ENCODE measurements around the gene FER. TPM values are rescaled to one million over a fixed set of nuclear protein-coding genes. Genes with fewer than 3 reads are reported as not detected.

The FER gene
- total RNA-seq, 2 experiments from 2014 or later = 9.4 to 10.0 TPM

GRCh38 chr5:108867656-108868055, 120.0 kb downstream of the FER start:
- no TSS peak for BruUV-seq (replicated peaks)
- Histone ChIP-seq H3K9me3 (ENCODE audit: low read length) (no peaks in the 10 kb centered on the region), H3K4me2 (ENCODE audit: low read length) (no peak overlapping the region), H3K4me3 (ENCODE audit: low read depth, low read length, poor library complexity, severe bottlenecking) (no peak overlapping the region), H2AFZ (ENCODE audit: low read length) (no peak overlapping the region), H3K9me2 (ENCODE audit: insufficient read depth, low read length) (no peaks in the 10 kb centered on the region), H4K20me1 (ENCODE audit: insufficient read depth, low read length) (no peaks in the 10 kb centered on the region), H3K79me2 (ENCODE audit: insufficient read depth, low read depth, low read length) (no peaks in the 10 kb centered on the region), H3K4me1 (ENCODE audit: insufficient read depth, low read length, poor library complexity, severe bottlenecking) (no peaks in the 10 kb centered on the region), H3K27ac (ENCODE audit: low read depth, low read length, poor library complexity, severe bottlenecking) (no peak overlapping the region), H3K36me3 (ENCODE audit: insufficient read depth, low read length) (no peaks in the 10 kb centered on the region)
- intact Hi-C loops (cut with micrococcal nuclease; ENCODE audit: unreplicated experiment) = no loop called here
- TF ChIP-seq EZH2phosphoT487 (IDR thresholded peaks at IDR 0.05; ENCODE audit: borderline replicate concordance, low read depth, low read length) (no peak), CTCF (conservative IDR thresholded peaks at IDR 0.05; ENCODE audit: low read length) (no peak)
- ChIA-PET POLR2A (no interaction called here), CTCF (ENCODE audit: unreplicated experiment) (no interaction called here)
- DNase-seq (ENCODE audit: low spot score) = no peak

DNA sequence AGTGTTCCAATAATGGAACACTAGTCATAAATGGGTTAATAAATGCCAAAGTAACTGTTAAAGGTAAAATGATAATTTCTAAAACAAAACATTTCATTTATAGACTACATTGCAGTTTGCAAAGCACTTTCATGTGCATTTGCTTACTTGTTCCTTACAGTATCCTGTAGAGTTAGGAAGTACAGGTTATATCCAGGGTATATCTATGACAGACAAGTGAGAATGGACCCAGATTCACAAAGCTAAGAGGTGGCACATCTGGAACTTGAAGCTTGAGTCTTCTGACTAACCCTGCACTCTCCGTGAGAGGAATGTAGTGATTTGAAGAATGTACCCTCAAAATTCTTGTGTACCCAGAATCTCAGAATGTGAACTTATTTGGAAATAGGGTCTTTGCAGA, 121.4 kb downstream of the FER start:
- BruUV-seq (replicated peaks) = no TSS peak
- H3K36me3 ChIP-seq (ENCODE audit: insufficient read depth, low read length) = no peaks in the 10 kb centered on the region
- H4K20me1 ChIP-seq (ENCODE audit: insufficient read depth, low read length) = no peaks in the 10 kb centered on the region
- no peaks in the 10 kb centered on the region for H3K4me1 ChIP-seq (ENCODE audit: insufficient read depth, low read length, poor library complexity, severe bottlenecking)
- H3K4me3 ChIP-seq (ENCODE audit: low read depth, low read length, poor library complexity, severe bottlenecking) = no peak overlapping the region
- POLR2A ChIA-PET = interaction anchor here (0.6 kb wide), 1 partner anchor 246 kb away, joined by 3 read pairs; no protein-coding TSS in a partner anchor
- CTCF ChIA-PET (ENCODE audit: unreplicated experiment) = no interaction called here
- no peak for DNase-seq (ENCODE audit: low spot score)
- no peaks in the 10 kb centered on the region for H3K9me2 ChIP-seq (ENCODE audit: insufficient read depth, low read length)
- H3K9me3 ChIP-seq (ENCODE audit: low read length) = no peaks in the 10 kb centered on the region
- H3K79me2 ChIP-seq (ENCODE audit: insufficient read depth, low read depth, low read length) = no peaks in the 10 kb centered on the region
- no peak for TF ChIP-seq EZH2phosphoT487 (IDR thresholded peaks at IDR 0.05; ENCODE audit: borderline replicate concordance, low read depth, low read length)
- no peak for TF ChIP-seq CTCF (conservative IDR thresholded peaks at IDR 0.05; ENCODE audit: low read length)
- H3K27ac ChIP-seq (ENCODE audit: low read depth, low read length, poor library complexity, severe bottlenecking) = no peak overlapping the region
- no peak overlapping the region for H2AFZ ChIP-seq (ENCODE audit: low read length)
- H3K4me2 ChIP-seq (ENCODE audit: low read length) = no peak overlapping the region
- intact Hi-C loops (cut with micrococcal nuclease; ENCODE audit: unreplicated experiment) = no loop called here

GRCh38 chr5:108876451-108876850, 128.8 kb downstream of the FER start:
- intact Hi-C loops (cut with micrococcal nuclease; ENCODE audit: unreplicated experiment) = no loop called here
- Histone ChIP-seq H3K36me3 (ENCODE audit: insufficient read depth, low read length) (no peaks in the 10 kb centered on the region), H3K9me3 (ENCODE audit: low read length) (no peaks in the 10 kb centered on the region), H3K4me2 (ENCODE audit: low read length) (no peak overlapping the region), H4K20me1 (ENCODE audit: insufficient read depth, low read length) (no peaks in the 10 kb centered on the region), H3K9me2 (ENCODE audit: insufficient read depth, low read length) (no peaks in the 10 kb centered on the region), H2AFZ (ENCODE audit: low read length) (no peak overlapping the region), H3K79me2 (ENCODE audit: insufficient read depth, low read depth, low read length) (no peaks in the 10 kb centered on the region), H3K4me3 (ENCODE audit: low read depth, low read length, poor library complexity, severe bottlenecking) (no peak overlapping the region), H3K27ac (ENCODE audit: low read depth, low read length, poor library complexity, severe bottlenecking) (no peak overlapping the region), H3K4me1 (ENCODE audit: insufficient read depth, low read length, poor library complexity, severe bottlenecking) (no peaks in the 10 kb centered on the region)
- ChIA-PET CTCF (ENCODE audit: unreplicated experiment) (no interaction called here), POLR2A (interaction anchor here (0.7 kb wide), 1 partner anchor 35 kb away, joined by 3 read pairs; no protein-coding TSS in a partner anchor)
- TF ChIP-seq CTCF (conservative IDR thresholded peaks at IDR 0.05; ENCODE audit: low read length) = no peak
- TF ChIP-seq EZH2phosphoT487 (IDR thresholded peaks at IDR 0.05; ENCODE audit: borderline replicate concordance, low read depth, low read length) = no peak
- BruUV-seq (replicated peaks) = no TSS peak
- no peak for DNase-seq (ENCODE audit: low spot score)

Measured in OCI-LY7 (cell line).